Prostate gland (tissue), 2 donors: ENCODE data around the gene SNRPE.

Source experiments
- POLR2A ChIP-seq: fragments of 450-650 bp; IDR thresholded peaks from one replicate; pipeline ENCODE4 v1.6.1; 2016; ENCODE audit warnings: antibody characterized with exemption, mild to moderate bottlenecking
- POLR2AphosphoS5 ChIP-seq: sonication (generic); formaldehyde crosslinking; IDR thresholded peaks from one replicate; pipeline ENCODE4 v1.6.1; 2017; ENCODE audit warnings: antibody characterized with exemption
- TF ChIP-seq, protein P1 (sequence below), 4 experiments: fragments of 200-600 bp in 2 of 4; fragments of 450-650 bp in 2 of 4; sonication (generic) in 2 of 4; IDR thresholded peaks; 1 replicate in 3 of 4; 2 replicates in 1 of 4; pipeline ENCODE4 v1.5.1; 2016 to 2019; ENCODE audit warnings: antibody characterized with exemption in 4 of 4, mild to moderate bottlenecking in 2 of 4, moderate library complexity in 2 of 4

DNA sequence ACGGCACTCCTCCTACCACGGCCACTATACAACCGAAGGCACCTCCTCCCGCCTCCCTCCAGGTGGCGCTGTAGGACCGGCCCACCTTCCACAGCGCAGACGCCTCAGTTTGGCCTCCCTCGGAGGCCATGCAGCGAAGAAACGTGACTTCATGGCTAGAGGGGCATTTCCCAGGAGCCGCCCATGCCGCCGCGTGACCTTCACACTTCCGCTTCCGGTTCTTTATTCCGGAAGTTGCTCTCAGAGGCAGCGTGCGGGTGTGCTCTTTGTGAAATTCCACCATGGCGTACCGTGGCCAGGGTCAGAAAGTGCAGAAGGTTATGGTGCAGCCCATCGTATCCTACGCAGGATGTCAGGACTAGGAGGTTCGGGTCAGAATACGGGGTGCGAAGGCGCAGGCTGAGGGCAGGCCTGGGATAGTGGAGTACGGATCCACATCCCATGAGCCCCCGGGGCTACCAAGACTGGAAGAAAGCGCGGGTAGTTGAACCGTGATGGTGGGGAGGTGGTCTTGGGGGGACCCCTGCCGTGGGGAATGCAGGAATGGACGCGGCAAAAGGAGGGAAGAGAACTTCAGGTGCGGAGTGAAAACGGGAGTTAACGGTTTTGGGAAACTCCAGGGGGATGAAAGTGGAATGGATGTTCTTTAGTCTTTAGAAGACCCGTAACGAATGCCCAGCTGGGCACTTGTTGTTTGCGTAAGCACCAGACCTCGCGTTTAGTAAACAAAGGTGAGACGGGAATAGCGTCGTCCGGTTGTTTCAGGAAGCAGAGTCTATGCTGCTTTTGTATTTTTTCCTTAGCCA, at the start of gene SNRPE:
- TF ChIP-seq, protein P1, sequence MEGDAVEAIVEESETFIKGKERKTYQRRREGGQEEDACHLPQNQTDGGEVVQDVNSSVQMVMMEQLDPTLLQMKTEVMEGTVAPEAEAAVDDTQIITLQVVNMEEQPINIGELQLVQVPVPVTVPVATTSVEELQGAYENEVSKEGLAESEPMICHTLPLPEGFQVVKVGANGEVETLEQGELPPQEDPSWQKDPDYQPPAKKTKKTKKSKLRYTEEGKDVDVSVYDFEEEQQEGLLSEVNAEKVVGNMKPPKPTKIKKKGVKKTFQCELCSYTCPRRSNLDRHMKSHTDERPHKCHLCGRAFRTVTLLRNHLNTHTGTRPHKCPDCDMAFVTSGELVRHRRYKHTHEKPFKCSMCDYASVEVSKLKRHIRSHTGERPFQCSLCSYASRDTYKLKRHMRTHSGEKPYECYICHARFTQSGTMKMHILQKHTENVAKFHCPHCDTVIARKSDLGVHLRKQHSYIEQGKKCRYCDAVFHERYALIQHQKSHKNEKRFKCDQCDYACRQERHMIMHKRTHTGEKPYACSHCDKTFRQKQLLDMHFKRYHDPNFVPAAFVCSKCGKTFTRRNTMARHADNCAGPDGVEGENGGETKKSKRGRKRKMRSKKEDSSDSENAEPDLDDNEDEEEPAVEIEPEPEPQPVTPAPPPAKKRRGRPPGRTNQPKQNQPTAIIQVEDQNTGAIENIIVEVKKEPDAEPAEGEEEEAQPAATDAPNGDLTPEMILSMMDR (IDR thresholded peaks at IDR 0.05): peak; percentile 87 to 99 (median 94)
- TF ChIP-seq POLR2A: no peak
- peak; percentile 99 for TF ChIP-seq POLR2AphosphoS5
